ENCODE data around the gene RAB13. TPM values are rescaled to one million over a fixed set of nuclear protein-coding genes. Genes with fewer than 3 reads are reported as not detected.
"Not testable (repeated sequence)": the region's sequence is repeated elsewhere in the genome, so short reads cannot be mapped to it uniquely, and the experiment has no call there.

Gene RAB13
- total and polyA plus RNA-seq, 2 of the 8 experiments (the other 6 are each of a cell fraction or from before 2014, with no cell fraction given) = 70.5 to 157 TPM

- H2BK15ac ChIP-seq (ENCODE audit: low read length); H2BK120ac ChIP-seq (replicated peaks; ENCODE audit: low read depth, low read length); H3K23ac ChIP-seq (ENCODE audit: insufficient read length); FAIRE-seq; H4K91ac ChIP-seq (replicated peaks; ENCODE audit: insufficient read length, low read length); H2AFZ ChIP-seq (ENCODE audit: low read length); H3K4ac ChIP-seq (replicated peaks; ENCODE audit: insufficient read length, low read depth, low read length); H3K56ac ChIP-seq (replicated peaks; ENCODE audit: insufficient read length, low read depth, low read length); H3K9me3 ChIP-seq (ENCODE audit: insufficient read depth in 2 of 2, low read depth in 1 of 2, low read length in 1 of 2); H4K20me1 ChIP-seq (replicated peaks in 1 of 2; ENCODE audit: control insufficient read depth in 1 of 2, insufficient read depth in 2 of 2, low read length in 2 of 2); H3K4me3 ChIP-seq (ENCODE audit: extremely low read depth in 1 of 4, insufficient read depth in 2 of 4, low read depth in 3 of 4, low read length in 4 of 4); H2AK5ac ChIP-seq (ENCODE audit: low read depth, low read length); H4K8ac ChIP-seq (ENCODE audit: extremely low read depth, insufficient read depth, low read length); H3K27ac ChIP-seq (ENCODE audit: low read depth, low read length); DNase-seq (ENCODE audit: low read depth in 1 of 2, low spot score in 2 of 2); H3K27me3 ChIP-seq (replicated peaks in 1 of 4; ENCODE audit: control insufficient read depth in 3 of 4, extremely low read depth in 1 of 4, insufficient read depth in 3 of 4, low read length in 3 of 4); H3K9ac ChIP-seq (replicated peaks in 1 of 4; ENCODE audit: extremely low read depth in 1 of 4, low read depth in 3 of 4, low read length in 3 of 4); H3K18ac ChIP-seq (ENCODE audit: extremely low read depth, low read length); H2BK12ac ChIP-seq (ENCODE audit: low read depth, low read length); H4K5ac ChIP-seq (ENCODE audit: insufficient read length, low read depth, low read length); H3K14ac ChIP-seq (ENCODE audit: insufficient read length); H2BK5ac ChIP-seq (ENCODE audit: low read depth, low read length); H3K4me2 ChIP-seq (ENCODE audit: insufficient read depth in 1 of 2, low read depth in 2 of 2, low read length in 2 of 2); H2BK20ac ChIP-seq (ENCODE audit: low read length); H3K4me1 ChIP-seq (replicated peaks in 1 of 4; ENCODE audit: control insufficient read depth in 3 of 4, insufficient read depth in 4 of 4, low read length in 3 of 4); H3K79me2 ChIP-seq (ENCODE audit: control insufficient read depth in 1 of 2, insufficient read depth in 2 of 2, low read length in 2 of 2); H3K36me3 ChIP-seq (ENCODE audit: control insufficient read depth in 2 of 4, insufficient read depth in 4 of 4, low read length in 3 of 4); H3K23me2 ChIP-seq (ENCODE audit: low read depth, low read length); H3K79me1 ChIP-seq (ENCODE audit: low read depth, low read length): not testable (repeated sequence)
- WGBS, 2 experiments (ENCODE audit: extremely low coverage in 1 of 2, insufficient coverage in 1 of 2, insufficient read length in 1 of 2, insufficient replicate concordance in 2 of 2, low coverage in 1 of 2, low lambda C conversion rate in 2 of 2, missing lambda C conversion rate in 1 of 2) = 96% methylated on average over 14 of the region's 14 CpGs; no CpG with 5 or more reads in 1 of the 2 experiments
- ChIA-PET POLR2A (ENCODE audit: partially characterized antibody) (interaction anchor here (0.6 to 1.9 kb wide), 3 partner anchors 14 to 35 kb away, joined by 3 to 13 read pairs (median 3); partner anchors contain the start of genes JTB and RPS27), CTCF (ENCODE audit: partially characterized antibody) (interaction anchor here (0.7 kb wide), 1 partner anchor 179 kb away, joined by 3 read pairs; no protein-coding TSS in a partner anchor)
Measured at GRCh38 chr1:154012543-154012942, 26.4 kb upstream of the RAB13 start.

Measured in H1 (cell line).